ENCODE results near the gene ME3. TPM values are rescaled to one million over a fixed set of nuclear protein-coding genes. Genes with fewer than 3 reads are reported as not detected.

ME3 gene
- total RNA-seq, 4 donors from 2014 or later, result 11.0 to 47.8 (median 44.1) TPM

DNA sequence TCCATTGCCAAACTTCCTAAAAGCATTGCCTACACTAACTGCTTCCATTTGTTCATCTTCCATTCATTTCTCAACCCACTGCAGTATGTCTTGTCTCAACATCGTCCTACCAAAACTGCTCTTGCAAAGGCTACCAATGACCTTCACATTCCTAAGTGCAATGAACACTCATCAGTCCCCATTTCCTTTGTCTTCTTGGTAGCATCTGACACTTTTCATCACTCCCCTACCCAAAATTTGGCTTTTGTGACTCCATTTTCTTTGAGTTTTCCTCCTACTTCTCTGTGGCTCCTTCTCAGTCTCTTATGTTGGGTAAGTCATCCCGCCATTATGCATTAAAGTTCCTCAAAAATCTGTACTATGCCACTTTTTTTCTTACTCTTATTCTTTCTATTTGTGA is 162.3 kb downstream of the ME3 start:
- no peaks in the 10 kb centered on the region for H3K9me3 ChIP-seq
- no peak overlapping the region for H3K4me3 ChIP-seq
- H3K27ac ChIP-seq, result no peak overlapping the region
- no peak for ATAC-seq
- H3K4me1 ChIP-seq, result peaks cover 0 to 15% (median 0%) of the 10 kb centered on the region in 3 donors
- H3K36me3 ChIP-seq, result peaks cover 0 to 28% of the 10 kb centered on the region in 2 donors
- 82 to 90% methylated on average over 2 of the region's 2 CpGs for WGBS, 2 donors (ENCODE audit: low coverage in 1 of 2)
- TF ChIP-seq POLR2AphosphoS5 (IDR thresholded peaks at IDR 0.05), result no peak
- no peak for TF ChIP-seq EP300 (IDR thresholded peaks at IDR 0.05)
- TF ChIP-seq POLR2A (IDR thresholded peaks at IDR 0.05), result no peak
- TF ChIP-seq, protein P1, sequence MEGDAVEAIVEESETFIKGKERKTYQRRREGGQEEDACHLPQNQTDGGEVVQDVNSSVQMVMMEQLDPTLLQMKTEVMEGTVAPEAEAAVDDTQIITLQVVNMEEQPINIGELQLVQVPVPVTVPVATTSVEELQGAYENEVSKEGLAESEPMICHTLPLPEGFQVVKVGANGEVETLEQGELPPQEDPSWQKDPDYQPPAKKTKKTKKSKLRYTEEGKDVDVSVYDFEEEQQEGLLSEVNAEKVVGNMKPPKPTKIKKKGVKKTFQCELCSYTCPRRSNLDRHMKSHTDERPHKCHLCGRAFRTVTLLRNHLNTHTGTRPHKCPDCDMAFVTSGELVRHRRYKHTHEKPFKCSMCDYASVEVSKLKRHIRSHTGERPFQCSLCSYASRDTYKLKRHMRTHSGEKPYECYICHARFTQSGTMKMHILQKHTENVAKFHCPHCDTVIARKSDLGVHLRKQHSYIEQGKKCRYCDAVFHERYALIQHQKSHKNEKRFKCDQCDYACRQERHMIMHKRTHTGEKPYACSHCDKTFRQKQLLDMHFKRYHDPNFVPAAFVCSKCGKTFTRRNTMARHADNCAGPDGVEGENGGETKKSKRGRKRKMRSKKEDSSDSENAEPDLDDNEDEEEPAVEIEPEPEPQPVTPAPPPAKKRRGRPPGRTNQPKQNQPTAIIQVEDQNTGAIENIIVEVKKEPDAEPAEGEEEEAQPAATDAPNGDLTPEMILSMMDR (IDR thresholded peaks at IDR 0.05), result no peak
- H3K27me3 ChIP-seq, result no peaks in the 10 kb centered on the region

GRCh38 chr11:86509588-86509974 is 162.8 kb downstream of the ME3 start:
- no peak for ATAC-seq
- H3K27ac ChIP-seq, result no peak overlapping the region
- 0% methylated on average over 2 of the region's 2 CpGs for WGBS, 2 donors (ENCODE audit: low coverage in 1 of 2)

GRCh38 chr11:86508604-86509587 is 163.5 kb downstream of the ME3 start:
- no peak for ATAC-seq
- 70 to 78% methylated on average over 4 to 5 of the region's 6 CpGs for WGBS, 2 donors (ENCODE audit: low coverage in 1 of 2)
- Histone ChIP-seq H3K9me3 (no peaks in the 10 kb centered on the region), H3K27me3 (no peaks in the 10 kb centered on the region), H3K4me1 (peaks cover 0 to 15% (median 0%) of the 10 kb centered on the region in 3 donors), H3K4me3 (no peak overlapping the region), H3K27ac (no peak overlapping the region), H3K36me3 (peaks cover 0 to 28% of the 10 kb centered on the region in 2 donors)
- TF ChIP-seq POLR2A (IDR thresholded peaks at IDR 0.05) (no peak), EP300 (IDR thresholded peaks at IDR 0.05) (no peak), POLR2AphosphoS5 (IDR thresholded peaks at IDR 0.05) (no peak)
- TF ChIP-seq, protein P1 (IDR thresholded peaks at IDR 0.05), result no peak

More at GRCh38 chr11:86509588-86509974, 162.8 kb downstream of the ME3 start:
- Histone ChIP-seq H3K36me3 (peaks cover 0 to 28% of the 10 kb centered on the region in 2 donors), H3K27me3 (no peaks in the 10 kb centered on the region), H3K4me3 (no peak overlapping the region), H3K9me3 (no peaks in the 10 kb centered on the region), H3K4me1 (peaks cover 0 to 15% (median 0%) of the 10 kb centered on the region in 3 donors)
- TF ChIP-seq POLR2AphosphoS5 (IDR thresholded peaks at IDR 0.05) (no peak), EP300 (IDR thresholded peaks at IDR 0.05) (no peak), POLR2A (IDR thresholded peaks at IDR 0.05) (no peak)
- TF ChIP-seq, protein P1 (IDR thresholded peaks at IDR 0.05), result no peak

DNA sequence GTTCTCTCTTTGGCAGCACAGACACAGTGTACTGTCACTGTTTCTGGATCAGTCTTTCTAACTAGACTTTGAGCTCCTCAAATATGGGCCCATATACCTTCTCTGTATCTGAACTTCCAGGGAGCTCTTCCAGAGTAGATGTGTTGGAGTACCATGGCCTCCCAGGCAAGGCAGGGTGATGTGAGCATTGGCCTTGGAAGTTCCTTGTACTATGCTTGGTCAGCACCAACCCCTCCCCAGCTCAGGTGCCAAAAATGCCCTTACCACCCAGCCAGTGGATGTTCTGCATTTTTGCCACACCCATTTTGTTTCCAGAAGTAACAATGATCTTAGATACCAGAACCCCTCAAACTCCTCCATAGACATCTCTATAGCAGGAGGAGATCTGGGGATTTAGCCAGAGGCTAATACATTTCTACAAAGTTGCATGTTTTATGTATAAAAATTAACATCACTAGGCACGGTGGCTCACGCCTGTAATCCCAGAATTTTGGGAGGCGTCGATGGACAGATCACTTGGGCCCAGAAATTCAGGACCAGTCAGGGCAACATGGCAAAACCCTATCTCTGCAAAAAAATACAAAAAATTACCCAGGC is 165.1 kb downstream of the ME3 start:
- no peak overlapping the region for H3K4me3 ChIP-seq
- peaks cover 0 to 28% of the 10 kb centered on the region in 2 donors for H3K36me3 ChIP-seq
- H3K27ac ChIP-seq, result no peak overlapping the region
- TF ChIP-seq POLR2AphosphoS5 (IDR thresholded peaks at IDR 0.05) (no peak), POLR2A (IDR thresholded peaks at IDR 0.05) (no peak), EP300 (IDR thresholded peaks at IDR 0.05) (no peak)
- TF ChIP-seq, protein P1 (IDR thresholded peaks at IDR 0.05), result no peak
- H3K27me3 ChIP-seq, result no peaks in the 10 kb centered on the region
- 96% methylated on average over 4 of the region's 4 CpGs for WGBS, 2 donors (ENCODE audit: low coverage in 1 of 2)
- peaks cover 0 to 25% (median 0%) of the 10 kb centered on the region in 3 donors for H3K4me1 ChIP-seq
- no peak for ATAC-seq
- H3K9me3 ChIP-seq, result no peaks in the 10 kb centered on the region

Measured in gastroesophageal sphincter (tissue), 4 donors.